Erythroblast (primary cell): Measurements from ENCODE around the gene TBC1D2.

Experiments
- GATA1 ChIP-seq: IDR thresholded peaks from 2 replicates; pipeline ENCODE4 v1.6.1; 2011; ENCODE audit warnings: low read depth, mild to moderate bottlenecking, control low read depth, low read length, moderate library complexity
- POLR2A ChIP-seq: IDR thresholded peaks from 2 replicates; pipeline ENCODE4 v1.6.1; 2011; ENCODE audit warnings: mild to moderate bottlenecking, low read length

GRCh38 chr9:98218562-98219363, 36.7 kb downstream of the TBC1D2 start:
- no peak for TF ChIP-seq POLR2A
- no peak for TF ChIP-seq GATA1
